Stimulated activated CD4-positive, alpha-beta T cell treated with anti-CD3 and anti-CD28 coated beads, Interleukin-2, amount 100 ng/mL, for 48 hours (primary cell): ENCODE measurements around the gene OSBP.
"Not testable (repeated sequence)": the region's sequence is repeated elsewhere in the genome, so short reads cannot be mapped to it uniquely, and the experiment has no call there.

Source experiments
- DNase-seq, 2 donors: peaks; one replicate each; pipeline ENCODE4 v3.0.0-alpha.2; 2020

Gene OSBP, protein sequence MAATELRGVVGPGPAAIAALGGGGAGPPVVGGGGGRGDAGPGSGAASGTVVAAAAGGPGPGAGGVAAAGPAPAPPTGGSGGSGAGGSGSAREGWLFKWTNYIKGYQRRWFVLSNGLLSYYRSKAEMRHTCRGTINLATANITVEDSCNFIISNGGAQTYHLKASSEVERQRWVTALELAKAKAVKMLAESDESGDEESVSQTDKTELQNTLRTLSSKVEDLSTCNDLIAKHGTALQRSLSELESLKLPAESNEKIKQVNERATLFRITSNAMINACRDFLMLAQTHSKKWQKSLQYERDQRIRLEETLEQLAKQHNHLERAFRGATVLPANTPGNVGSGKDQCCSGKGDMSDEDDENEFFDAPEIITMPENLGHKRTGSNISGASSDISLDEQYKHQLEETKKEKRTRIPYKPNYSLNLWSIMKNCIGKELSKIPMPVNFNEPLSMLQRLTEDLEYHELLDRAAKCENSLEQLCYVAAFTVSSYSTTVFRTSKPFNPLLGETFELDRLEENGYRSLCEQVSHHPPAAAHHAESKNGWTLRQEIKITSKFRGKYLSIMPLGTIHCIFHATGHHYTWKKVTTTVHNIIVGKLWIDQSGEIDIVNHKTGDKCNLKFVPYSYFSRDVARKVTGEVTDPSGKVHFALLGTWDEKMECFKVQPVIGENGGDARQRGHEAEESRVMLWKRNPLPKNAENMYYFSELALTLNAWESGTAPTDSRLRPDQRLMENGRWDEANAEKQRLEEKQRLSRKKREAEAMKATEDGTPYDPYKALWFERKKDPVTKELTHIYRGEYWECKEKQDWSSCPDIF

DNA sequence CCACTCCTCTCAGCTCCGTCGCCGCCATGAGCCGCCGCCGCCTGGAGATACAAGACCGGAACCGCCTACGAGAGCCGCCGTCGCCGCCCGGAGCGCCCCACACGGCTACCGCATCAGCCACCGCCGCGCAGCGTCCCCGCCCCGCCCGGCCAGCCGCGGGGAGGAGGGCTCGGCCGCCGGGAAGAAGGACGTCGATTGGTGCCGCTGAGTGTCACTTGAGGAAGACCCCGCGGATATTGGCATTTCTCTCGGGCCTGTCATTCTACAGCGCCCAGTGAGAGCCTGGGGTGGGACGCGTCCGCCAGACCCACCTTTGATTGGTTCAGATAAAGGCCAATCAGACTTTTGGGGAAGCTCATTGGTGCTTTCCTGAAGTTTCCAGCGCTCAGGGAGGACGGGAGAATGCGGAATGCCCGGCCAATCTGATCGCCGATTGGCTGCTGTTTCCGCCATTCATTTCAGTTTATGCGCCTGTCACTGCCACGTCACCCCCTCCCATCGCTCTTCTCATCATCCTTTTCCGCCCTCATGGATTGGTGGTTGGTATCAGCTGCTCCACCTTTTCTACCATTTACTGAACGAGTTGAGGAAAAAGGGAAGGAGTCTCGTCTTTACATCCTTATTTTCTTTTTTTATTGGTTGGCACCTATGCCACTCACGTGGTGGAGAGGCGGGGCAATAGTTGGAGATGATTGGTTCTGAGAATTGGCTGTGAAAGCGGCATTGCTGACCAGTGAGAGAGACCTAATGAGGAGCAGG lies at the start of gene OSBP:
Gene OSBP (minus strand): TSS at position 138 of the 759 bp plus-strand sequence. CDS start 110 bp downstream, at position 28.
- DNase-seq: peak; percentile 88 to 93

DNA sequence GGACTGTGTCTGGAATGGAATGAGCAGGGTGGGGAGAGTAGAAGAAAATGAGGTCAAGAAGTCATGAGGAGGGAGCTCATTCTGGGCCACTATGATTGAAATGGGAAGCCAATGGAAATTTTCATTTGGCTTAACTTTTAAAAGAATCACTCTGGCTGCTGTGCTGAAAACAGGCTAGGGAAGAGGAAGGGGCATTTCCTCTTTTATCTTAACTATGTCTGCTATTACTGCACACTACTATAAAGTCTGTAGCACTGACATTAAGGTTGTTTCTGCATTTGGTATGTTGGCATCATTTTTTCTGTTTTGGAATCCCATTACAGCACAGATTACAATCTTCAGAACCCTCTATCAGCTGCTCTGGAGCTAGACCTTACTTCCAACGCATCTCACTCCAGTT lies 45.0 kb upstream of the OSBP start:
- DNase-seq: no peak

DNA sequence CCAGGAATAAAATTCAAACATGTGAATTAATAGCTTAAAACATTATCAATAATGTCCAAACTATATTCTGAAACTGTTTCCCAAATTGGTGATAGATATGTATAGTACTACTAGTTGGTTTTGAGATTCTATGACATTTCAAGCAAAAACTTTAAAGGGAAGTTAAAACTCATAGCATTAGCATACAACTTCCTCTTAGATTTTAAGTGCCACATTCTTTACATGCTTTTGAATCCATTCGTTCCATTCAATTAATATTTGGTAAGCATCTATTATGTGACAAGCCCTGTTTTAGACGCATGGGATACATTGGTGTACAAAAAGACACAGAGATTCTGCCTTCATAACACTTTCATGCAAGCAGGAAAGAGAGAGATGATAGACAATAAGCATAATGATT lies 44.4 kb upstream of the OSBP start:
- no peak for DNase-seq

DNA sequence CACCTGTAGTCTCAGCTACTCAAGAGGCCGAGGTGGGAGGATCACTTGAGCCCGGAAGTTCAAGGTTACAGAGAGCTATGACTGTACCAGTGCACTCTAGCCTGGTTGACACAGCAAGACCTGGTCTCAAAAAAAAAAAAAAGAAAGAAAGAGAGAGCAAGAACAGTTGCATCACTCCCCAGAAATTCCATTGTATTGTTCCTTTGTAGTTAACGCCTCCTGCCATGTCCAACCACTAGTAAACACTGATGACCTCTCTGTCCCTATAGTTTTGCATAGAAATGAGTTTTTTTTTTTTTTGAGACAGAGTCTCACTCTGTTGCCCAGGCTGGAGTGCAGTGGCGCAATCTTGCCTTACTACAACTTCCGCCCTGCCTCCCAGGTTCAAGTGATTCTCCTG lies 42.5 kb upstream of the OSBP start:
- no peak for DNase-seq

DNA sequence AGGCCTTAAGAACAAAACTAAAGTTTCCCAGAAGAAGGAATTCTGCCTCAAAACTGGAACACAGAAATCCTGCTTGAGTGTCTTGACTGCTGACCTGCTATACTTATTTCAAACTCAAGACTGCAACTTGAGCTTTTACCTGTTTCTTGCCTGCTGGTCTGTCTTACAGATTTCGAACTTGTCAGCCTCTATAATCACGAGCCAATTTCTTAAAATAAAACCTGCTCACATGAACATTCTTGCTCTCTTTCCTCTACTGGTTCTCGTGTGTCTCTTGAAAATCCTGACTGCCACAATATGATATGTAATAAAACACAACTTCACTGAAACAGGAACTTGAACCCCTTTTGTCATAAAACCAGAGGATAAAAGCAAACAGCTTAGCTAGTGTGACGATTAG lies 39.3 kb upstream of the OSBP start:
- DNase-seq: no peak

DNA sequence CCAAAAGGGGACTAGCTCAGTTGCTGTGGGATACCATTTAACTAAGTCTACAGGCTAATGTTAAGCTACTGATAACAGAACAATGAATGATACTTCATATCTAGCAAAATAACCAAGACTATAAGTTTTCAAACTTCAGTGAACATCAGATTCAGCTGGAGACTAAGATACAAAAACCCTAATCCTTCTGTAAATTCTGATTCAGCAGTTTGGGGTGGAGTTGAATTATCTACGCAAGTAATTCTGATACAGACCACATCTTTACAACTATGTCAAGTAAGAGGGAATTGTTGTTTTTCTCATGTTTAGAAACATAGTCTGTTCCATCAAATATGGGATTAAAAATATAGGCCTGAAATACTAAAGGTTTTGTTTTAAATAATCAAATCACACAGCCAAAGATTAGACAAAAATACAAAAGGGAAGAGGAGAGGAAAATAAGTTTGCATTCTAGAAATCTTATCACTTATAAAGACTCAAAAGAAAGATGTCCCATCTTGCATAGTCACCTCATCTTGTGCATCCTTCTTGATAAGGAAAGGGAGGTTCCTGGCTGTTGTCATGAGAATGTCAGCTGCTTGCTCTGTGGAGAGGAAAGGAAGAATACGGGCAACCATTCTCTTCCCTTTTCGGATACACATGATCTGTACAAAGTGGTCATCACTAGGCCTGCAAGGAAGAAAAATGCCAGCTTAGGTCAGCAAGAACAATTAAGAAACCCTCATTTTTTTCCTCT lies 31.8 kb upstream of the OSBP start:
- no peak for DNase-seq

DNA sequence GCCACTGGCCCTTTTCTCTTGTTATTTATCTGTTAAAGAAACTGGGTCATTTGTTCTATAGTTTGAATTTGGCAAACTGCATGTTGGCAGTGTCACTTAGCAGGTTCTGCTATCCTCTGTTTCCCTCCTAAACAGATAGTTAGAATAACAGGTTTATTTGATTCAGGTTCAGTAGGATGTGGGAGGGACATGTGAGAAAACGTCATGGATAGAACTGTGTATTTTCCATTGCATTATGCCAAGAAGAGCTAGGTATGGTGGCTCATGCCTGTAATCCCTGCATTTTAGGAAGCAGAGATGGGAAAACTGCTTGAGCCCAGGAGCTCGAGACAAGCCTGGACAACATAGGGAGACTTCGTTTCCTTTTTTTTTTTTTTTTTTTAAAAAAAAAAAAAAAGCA lies 29.0 kb upstream of the OSBP start:
- DNase-seq: no peak

DNA sequence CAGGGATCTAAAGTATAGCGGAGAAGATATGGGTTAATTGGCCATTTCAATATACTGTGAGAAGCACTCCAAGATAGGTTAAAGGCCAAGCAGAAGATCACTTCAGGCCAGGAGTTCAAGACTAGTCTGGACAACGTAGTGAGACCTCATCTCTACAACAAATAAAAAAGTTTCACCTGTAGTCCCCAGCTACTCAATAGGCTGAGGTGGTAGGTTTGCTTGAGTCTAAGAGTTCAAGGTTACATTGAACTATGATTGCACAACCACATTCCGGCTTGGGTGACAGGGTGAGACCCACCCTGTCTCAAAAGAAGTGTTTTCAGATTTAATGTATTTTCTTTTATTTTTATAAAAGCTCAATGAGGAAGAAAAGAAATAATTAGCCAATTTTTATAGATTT lies 27.8 kb upstream of the OSBP start:
- DNase-seq: no peak

DNA sequence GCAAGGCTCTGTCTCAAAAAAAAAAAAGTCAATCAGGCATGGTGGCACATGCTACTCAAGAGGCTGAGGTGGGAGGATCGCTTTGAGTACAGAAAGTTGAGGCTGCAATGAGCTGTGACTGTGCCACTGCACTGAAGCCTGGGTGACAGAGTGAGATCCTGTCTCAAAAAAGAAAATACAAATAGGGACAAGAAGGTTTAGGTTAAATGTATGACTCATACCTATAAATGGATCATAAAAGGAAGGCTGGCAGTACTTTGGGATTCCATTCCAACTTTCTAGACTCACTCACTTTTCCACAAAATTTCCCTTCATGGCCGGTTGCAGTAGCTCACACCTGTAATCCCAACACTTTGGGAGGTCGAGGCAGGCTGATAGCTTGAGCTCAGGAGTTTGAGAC lies 25.6 kb upstream of the OSBP start:
- DNase-seq: no peak

DNA sequence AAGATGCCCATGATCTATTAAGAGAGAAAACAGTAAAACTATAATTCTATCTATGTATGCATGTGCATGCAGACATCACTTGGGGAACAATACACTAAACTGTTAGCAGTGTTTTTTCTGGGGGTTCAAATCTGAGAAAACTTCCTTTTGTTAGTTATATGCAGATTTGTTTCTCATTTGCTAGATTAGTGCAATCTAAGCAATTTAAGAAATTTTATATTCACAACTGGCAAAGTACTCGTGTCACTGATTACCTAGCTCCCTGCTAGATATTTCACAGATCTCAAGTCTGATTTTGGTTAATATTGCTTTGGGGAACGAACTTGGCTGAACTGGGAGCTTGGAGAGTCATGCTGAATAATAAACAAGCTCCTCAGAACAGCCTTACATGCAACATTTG lies 14.9 kb upstream of the OSBP start:
- no peak for DNase-seq

DNA sequence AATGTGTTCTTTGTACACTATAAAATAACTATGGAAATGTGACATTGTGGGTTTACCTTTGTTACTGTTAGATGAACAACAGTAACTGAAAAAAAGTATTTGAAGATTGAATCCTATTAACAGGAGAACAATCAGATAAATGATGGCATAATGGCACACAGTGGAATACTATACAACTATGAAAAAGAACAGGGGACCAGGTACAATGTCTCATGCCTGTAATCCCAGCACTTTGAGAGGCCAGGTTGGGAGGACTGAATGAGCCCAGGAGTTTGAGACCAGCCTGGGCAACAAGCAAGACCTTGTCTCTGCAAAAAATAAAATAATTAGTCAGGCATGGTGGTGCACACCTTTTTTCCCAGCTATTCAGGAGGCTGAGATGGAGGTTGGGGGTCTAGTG lies 14.4 kb upstream of the OSBP start:
- DNase-seq: no peak

DNA sequence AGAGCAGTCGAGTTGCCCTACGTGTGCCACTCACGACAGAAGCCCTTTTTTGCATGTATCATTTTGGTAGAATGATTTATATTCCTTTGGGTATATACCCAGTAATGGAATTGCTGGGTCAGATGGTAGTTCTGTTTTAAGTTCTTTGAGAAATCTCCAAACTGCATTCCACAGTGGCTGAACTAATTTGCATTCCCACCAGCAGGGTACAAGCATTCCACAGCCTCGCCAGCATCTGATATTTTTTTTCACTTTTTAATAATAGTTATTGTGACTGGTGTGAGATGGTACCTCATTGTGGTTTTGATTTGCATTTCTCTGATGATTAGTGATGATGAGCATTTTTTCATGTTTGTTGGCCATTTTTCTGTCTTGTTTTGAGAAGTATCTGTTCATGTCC lies 11.4 kb upstream of the OSBP start:
- DNase-seq: not testable (repeated sequence)

DNA sequence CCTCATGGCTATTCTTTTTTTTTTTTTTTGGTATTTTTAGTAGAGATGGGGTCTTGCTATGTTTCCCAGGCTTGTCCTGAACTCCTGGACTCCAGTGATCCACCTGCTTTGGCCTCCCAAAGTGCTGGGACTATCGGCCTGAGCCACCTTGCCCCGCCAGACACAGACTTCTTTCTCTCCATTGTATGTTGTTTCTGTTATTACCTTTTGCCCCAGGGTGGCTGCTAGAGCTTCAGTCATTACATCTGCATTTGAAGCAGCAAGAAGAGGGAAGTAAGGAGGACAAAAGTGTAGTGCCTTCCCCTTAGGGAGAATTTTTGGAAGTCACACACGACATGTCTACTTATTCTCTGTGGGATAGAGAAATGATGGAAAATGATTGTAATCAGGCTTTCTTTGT lies 10.1 kb upstream of the OSBP start:
- no peak for DNase-seq

DNA sequence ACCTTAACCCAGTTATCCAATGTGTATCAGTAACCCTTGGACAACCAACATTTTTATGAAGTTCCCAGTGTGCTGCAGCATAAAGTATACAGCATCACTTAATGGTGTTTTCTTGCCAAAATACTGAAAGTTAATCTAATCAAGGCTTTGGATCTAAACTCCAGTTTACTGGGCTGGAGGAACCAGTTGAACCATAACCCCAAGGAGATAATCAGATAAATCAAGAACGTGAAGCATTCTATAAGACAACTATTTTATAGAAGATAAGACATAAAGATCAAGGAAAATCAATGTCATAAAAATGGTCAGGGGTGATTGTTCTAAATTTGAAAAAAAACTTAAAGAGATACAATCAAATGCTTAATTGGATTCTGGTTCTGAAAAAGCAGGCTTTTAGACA lies 2.3 kb upstream of the OSBP start:
- no peak for DNase-seq

DNA sequence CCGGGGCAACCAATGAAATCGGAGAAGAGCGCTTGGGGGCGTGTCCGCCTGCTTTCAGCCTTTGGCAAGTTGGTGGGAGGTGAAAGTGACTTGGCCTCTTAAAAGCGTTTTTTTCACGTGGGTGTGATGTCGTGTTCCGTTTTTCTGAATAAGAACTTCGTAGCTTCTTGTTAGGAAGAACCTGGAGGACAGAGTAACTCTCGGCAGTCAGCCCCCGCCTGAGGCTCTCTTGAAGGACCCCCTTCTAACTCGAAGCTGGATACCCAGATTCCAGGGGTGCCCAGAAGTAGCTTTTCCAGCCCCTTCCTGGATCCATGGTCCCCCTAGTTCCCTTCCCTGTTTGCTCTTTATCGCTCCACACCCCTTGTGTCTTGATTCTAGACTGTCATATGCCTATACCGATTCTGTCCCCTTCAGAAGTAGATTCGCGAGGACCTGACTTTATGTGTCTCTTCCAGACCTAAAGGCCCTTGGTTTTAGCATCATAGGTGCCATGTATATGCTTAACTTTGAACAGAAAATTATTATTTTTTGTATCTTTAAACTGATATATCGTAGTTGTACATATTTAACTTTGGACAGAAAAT lies 915 bp upstream of the OSBP start:
- no peak for DNase-seq

DNA sequence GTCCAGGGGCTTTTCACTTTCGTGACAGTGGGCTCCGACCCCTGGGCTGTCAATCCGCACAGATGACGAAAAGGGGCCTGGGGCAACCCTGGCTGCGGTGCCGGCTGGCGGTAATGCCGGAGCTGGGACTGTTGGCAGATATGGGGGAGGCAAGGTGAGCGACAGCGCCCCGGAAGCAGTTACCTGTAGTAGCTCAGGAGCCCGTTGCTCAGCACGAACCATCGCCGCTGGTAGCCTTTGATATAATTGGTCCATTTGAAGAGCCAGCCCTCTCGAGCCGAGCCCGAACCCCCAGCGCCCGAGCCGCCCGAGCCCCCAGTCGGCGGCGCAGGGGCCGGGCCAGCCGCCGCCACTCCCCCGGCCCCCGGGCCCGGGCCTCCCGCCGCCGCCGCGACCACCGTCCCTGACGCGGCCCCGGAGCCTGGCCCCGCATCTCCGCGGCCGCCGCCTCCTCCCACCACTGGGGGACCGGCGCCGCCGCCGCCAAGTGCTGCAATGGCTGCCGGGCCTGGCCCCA lies 396 bp downstream of the OSBP start:
- peak; percentile 28 to 36 for DNase-seq

DNA sequence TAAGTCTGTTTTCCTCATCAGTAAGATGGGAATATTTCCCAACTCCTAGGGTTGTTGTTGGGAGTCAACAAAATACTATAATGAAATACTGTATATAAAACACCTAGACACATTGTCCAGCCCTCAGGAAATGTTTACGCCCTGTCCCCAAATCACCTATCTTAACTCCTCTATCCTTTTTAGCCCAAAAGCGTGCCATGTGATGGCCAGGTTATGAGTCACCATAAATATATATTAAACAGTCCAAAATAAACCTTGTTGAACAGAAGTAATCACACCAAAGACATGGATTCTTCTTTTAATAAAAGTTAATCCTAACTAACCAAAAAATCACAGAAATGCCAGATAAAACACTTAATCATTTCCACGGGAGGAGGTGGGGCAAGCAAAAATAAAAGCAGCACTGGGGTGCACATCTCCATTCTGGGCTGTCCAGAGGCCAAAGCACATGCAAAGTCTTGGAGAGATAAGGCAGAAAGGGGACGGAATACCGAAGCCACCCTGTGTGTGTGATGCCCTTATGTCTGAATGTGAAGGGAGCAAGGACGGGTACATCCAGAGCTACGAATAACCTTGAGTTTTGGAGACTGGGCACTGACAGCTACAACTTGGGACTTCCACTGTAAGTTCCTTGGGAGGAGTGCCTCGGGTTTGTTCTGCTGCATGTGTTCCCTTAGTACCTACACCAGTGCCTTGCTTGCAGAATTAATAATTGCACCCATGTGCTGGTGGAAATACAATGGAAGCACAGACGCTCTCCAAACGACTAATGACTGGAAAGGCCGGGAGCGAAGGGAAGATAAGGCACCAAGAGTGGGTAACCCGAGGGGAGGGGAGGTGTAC lies 1.1 kb downstream of the OSBP start:
- DNase-seq: no peak

DNA sequence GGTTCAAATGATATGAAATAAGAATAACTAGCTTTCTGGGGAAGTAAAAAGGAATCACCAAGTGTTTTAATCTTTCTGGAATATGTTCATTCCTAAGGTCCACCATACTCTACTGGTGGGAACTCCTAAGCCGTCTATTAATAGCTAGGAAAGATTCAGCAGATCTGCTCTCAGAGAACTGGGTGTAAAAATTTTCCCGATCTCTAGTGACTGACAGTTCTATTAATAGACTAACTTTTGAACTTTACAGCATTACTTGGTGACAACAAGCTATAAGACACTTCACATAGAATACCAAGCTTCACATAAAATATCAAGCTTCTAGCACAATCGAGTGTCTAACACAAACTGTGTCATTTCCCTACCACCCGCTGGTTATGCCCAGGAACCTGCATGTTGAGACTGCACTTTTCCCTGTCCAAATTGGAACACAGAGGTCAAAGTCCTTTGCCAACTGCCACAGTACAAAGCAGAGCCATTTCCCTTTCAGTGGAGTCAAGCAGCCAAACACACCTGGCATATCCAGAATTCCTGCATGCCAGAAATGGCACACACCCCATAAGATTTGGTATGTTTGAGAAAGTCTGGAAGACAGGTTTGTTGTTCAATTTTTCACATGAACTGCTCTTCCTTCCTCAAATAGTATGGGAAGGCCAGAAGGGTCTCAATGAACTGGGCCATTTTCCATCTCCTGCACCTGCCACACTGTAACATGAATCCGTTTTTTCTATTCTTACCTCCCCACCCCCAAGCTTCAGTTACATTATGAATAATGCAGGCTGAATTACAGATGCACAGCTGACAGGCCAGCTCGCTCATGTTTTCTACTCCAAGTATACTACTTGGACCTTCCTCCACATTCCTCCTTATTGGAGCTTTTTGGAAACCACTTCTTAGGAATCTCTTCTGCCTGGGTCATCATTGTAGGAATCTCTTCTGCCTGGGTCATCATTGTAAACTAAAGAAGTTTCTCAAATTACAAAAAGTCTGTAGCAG lies 3.7 kb downstream of the OSBP start:
- no peak for DNase-seq

DNA sequence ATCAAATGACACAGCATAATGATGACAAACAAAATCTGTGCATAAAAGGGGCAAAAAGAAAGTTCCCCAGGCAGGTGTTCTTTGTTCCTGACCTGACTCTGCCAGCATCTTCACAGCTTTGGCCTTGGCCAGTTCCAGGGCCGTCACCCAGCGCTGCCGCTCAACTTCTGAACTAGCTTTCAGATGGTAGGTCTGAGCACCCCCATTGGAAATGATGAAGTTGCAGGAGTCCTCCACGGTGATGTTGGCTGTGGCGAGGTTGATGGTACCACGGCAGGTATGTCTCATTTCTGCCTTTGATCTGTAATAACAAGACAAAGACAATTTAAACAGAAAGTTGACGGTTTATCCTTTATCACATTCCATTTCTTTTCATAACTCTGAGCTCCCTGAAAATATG lies 5.3 kb downstream of the OSBP start:
- DNase-seq: no peak
